Measurements from ENCODE around the gene ANTXR2. TPM values are rescaled to one million over a fixed set of nuclear protein-coding genes. Genes with fewer than 3 reads are reported as not detected.

Gene ANTXR2
- total RNA-seq, 2 experiments from 2014 or later: 20.8 to 27.6 TPM

DNA sequence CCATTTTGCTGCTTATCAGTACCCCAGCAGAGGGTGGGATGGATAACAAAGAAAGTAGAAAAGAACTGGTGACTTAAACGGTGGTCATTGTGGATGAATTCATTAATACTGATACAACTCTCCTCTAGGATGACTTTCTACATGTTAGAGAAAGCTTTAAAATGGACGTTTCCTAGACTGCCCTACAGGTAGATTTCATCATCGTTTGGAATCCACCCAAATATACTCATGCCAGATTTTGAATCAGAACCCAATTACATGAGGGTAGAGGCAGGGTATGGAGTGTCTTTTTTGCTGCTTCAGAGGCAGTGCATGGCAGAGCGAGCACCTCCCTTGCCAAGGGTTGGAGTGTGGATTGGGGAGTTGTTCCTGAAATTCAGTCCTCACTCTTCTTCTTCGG, 13.3 kb upstream of the ANTXR2 start:
- POLR2A ChIA-PET: no interaction called here
- peaks cover 6% of the 10 kb centered on the region for H3K9me3 Mint-ChIP-seq
- H3K4me1 Mint-ChIP-seq: no peaks in the 10 kb centered on the region
- H3K36me3 Mint-ChIP-seq: peaks cover 2% of the 10 kb centered on the region
- H3K4me3 Mint-ChIP-seq: no peak overlapping the region
- DNase-seq (no peak), ATAC-seq (ENCODE audit: low read depth) (no peak)
- no peak overlapping the region for H3K27ac Mint-ChIP-seq
- H3K27me3 Mint-ChIP-seq: peaks cover 17% of the 10 kb centered on the region

DNA sequence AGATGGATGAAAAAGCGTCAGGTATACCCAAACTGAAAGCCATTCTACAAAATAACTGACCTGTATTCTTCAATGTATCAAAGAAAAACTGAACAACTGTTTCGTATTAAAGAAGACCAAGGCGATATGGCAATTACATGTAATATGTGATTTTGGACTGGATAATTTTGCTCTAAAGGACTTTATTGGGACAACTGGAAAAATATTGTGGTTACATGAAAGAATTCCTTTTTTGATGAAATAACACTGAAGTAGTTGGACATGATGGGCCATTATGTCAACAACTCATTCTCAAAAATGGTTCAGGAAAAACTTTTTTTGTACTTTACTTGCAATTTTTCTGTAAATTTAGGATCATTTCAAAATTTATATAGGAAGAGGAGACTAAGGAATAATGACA, 12.1 kb upstream of the ANTXR2 start:
- Mint-ChIP-seq H3K4me1 (no peaks in the 10 kb centered on the region), H3K27me3 (peaks cover 17% of the 10 kb centered on the region), H3K36me3 (peaks cover 2% of the 10 kb centered on the region), H3K4me3 (no peak overlapping the region), H3K27ac (no peak overlapping the region), H3K9me3 (peaks cover 6% of the 10 kb centered on the region)
- POLR2A ChIA-PET: no interaction called here
- DNase-seq: no peak
- no peak for ATAC-seq (ENCODE audit: low read depth)

DNA sequence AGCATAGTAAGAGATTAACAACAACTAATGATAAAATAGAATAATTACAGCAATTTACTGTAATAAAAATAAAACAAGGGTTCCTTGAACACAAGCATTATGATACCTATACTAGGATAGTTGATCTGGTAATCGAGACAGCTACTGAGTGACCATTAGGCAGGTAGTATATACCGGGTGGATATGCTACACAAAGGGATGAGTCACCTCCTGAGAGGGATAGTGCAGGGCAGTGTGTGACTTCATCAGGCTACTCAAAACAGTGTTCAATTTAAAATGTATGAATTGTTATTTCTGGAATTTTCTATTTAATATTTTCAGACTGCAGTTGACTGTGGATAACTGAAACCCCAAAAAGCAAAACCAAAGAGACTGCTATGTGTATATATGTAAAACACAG, 9.7 kb upstream of the ANTXR2 start:
- peaks cover 4% of the 10 kb centered on the region for H3K4me1 Mint-ChIP-seq
- no peak overlapping the region for H3K27ac Mint-ChIP-seq
- no peak for DNase-seq
- no peak for ATAC-seq (ENCODE audit: low read depth)
- peaks cover 7% of the 10 kb centered on the region for H3K9me3 Mint-ChIP-seq
- peaks cover 12% of the 10 kb centered on the region for H3K27me3 Mint-ChIP-seq
- H3K36me3 Mint-ChIP-seq: peaks cover 7% of the 10 kb centered on the region
- no peak overlapping the region for H3K4me3 Mint-ChIP-seq
- POLR2A ChIA-PET: no interaction called here

DNA sequence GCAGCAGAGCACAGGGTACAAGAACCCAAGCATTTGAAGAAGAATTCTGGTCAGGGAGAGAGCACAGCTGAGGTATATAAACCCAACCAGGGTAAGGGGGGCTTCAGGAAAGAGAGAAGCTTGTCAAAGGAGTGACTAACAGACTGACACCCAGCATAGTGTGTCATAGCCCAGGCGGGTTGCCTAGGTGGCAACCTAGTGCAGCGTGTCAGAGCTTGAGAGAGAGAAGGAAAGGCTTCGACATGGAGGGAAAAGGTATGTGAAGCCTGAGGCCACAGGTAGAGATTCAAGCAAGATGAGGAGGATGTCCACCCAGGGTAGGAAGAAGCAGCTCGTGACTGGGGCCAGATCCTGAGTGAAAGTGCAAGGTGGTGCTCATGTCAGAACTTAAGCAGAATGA, 8.5 kb upstream of the ANTXR2 start:
- H3K36me3 Mint-ChIP-seq: peaks cover 7% of the 10 kb centered on the region
- no peak for DNase-seq
- POLR2A ChIA-PET: no interaction called here
- ATAC-seq (ENCODE audit: low read depth): no peak
- peaks cover 7% of the 10 kb centered on the region for H3K9me3 Mint-ChIP-seq
- no peak overlapping the region for H3K27ac Mint-ChIP-seq
- no peak overlapping the region for H3K4me3 Mint-ChIP-seq
- H3K4me1 Mint-ChIP-seq: peaks cover 4% of the 10 kb centered on the region
- H3K27me3 Mint-ChIP-seq: peaks cover 9% of the 10 kb centered on the region

DNA sequence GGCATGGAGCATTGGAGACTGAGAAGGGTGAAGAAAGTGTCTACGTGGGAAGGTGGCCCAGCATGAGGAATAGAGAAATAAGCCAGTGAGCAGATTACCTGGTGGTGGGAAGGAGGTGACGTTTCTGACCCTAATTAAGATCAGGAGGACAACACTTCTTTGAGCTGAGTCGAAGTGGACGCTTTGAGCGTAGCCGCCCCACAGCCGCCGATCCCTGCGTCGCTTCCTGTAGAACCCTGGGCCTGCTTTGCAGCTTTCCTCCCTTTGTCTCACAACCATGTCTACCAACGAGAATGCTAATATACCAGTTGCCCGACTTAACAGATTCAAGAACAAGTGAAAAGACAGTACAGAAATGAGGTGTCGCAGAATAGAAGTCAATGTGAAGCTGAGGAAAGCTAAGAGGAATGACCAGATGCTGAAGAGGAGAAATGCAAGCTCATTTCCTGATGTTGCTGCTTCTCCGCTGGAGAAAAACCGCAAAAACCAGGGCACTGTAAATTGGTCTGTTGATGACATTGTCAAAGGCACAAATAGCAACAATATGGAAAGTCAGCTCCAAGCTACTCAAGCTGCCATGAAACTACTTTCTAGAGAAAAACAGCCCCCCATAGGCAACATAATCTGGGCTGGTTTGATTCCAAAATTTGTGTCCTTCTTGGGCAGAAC, 6.4 kb upstream of the ANTXR2 start:
- POLR2A ChIA-PET: interaction anchor here (0.6 kb wide), 1 partner anchor 19 kb away, joined by 3 read pairs; no protein-coding TSS in a partner anchor
- ATAC-seq (ENCODE audit: low read depth): no peak
- Mint-ChIP-seq H3K36me3 (peaks cover 7% of the 10 kb centered on the region), H3K4me3 (no peak overlapping the region), H3K27me3 (peaks cover 7% of the 10 kb centered on the region), H3K9me3 (peaks cover 7% of the 10 kb centered on the region), H3K27ac (no peak overlapping the region), H3K4me1 (peaks cover 6% of the 10 kb centered on the region)
- no peak for DNase-seq

DNA sequence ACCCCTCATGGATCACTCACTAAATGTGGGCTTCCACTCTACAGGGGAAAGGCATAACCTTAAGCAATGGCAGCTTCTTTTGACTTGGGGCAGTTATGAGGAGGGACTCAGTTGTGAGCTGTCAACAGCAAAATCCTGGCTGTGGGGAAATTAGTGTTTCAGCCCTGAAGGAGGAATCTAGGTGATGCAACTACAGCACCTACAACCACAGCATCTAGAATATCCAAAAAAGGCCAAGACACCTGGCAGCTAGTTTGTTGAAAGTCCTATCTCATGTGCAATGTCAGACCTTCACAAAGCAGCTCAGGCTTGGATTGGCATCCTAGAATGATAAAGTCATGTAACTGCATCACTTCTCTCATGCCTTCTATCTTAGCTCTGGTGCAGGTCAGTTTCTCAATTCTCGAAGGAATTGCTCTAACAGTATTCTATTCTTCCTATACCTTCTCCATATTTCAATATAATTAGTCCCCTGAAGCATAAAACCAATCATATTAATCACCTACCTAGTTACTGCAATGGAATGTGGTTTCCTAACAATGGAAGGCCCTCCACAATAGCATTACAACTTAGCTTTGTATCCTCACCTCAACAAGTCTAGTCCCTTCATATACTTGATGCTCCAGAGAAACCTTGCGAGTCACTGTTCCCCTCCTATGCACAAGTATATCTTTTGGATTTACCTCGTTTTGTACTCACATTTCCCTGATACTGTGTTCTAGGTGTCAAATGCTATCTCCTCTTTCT, 5.5 kb upstream of the ANTXR2 start:
- peaks cover 7% of the 10 kb centered on the region for H3K36me3 Mint-ChIP-seq
- POLR2A ChIA-PET: no interaction called here
- DNase-seq (no peak), ATAC-seq (ENCODE audit: low read depth) (no peak)
- peaks cover 5% of the 10 kb centered on the region for H3K27me3 Mint-ChIP-seq
- H3K4me3 Mint-ChIP-seq: no peak overlapping the region
- H3K4me1 Mint-ChIP-seq: peaks cover 14% of the 10 kb centered on the region
- H3K27ac Mint-ChIP-seq: no peak overlapping the region
- H3K9me3 Mint-ChIP-seq: peaks cover 7% of the 10 kb centered on the region

DNA sequence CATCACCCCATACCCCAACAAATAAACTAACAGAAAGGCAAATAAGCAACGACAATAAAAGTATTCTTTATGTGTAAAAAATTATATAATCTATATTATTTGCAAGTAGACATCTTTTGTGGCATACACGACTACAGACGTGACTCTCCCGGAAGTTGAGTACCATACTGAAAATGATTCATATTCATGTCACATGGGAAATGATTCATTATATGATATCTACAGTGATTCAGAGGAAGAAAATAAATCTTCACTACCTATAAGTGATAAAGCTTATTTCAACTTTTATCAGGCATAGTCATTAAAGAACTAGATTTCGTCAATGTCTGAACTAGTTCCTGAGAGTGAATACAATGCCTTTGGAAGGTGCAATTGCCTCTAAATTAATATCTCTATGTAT, 4.6 kb upstream of the ANTXR2 start:
- H3K36me3 Mint-ChIP-seq: peaks cover 7% of the 10 kb centered on the region
- H3K4me1 Mint-ChIP-seq: peaks cover 16% of the 10 kb centered on the region
- H3K27me3 Mint-ChIP-seq: peaks cover 5% of the 10 kb centered on the region
- peaks cover 7% of the 10 kb centered on the region for H3K9me3 Mint-ChIP-seq
- ATAC-seq (ENCODE audit: low read depth): no peak
- POLR2A ChIA-PET: no interaction called here
- no peak for DNase-seq
- no peak overlapping the region for H3K27ac Mint-ChIP-seq
- H3K4me3 Mint-ChIP-seq: no peak overlapping the region

DNA sequence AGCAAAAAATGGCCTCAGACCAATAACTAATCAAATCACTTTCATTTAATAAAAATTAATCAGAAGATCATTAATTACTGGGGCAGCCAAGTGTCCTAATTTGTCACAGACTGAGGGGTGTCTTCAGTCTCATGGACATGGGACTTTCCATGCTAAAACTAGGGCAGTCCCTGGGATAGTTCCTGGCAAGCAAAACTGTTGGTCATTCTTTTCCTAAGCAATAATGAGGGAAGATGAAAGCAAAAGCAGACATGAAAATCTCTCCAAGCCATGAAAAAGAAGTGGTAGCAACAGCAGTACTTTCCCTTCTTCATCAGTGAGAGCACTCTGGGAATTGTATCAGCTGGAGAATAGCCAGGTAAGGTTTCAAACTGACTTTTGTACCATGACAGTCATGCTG, 3.7 kb upstream of the ANTXR2 start:
- ATAC-seq (ENCODE audit: low read depth): no peak
- H3K36me3 Mint-ChIP-seq: peaks cover 7% of the 10 kb centered on the region
- H3K27ac Mint-ChIP-seq: no peak overlapping the region
- peaks cover 7% of the 10 kb centered on the region for H3K9me3 Mint-ChIP-seq
- H3K27me3 Mint-ChIP-seq: peaks cover 2% of the 10 kb centered on the region
- no peak overlapping the region for H3K4me3 Mint-ChIP-seq
- no peak for DNase-seq
- peaks cover 20% of the 10 kb centered on the region for H3K4me1 Mint-ChIP-seq
- POLR2A ChIA-PET: no interaction called here

DNA sequence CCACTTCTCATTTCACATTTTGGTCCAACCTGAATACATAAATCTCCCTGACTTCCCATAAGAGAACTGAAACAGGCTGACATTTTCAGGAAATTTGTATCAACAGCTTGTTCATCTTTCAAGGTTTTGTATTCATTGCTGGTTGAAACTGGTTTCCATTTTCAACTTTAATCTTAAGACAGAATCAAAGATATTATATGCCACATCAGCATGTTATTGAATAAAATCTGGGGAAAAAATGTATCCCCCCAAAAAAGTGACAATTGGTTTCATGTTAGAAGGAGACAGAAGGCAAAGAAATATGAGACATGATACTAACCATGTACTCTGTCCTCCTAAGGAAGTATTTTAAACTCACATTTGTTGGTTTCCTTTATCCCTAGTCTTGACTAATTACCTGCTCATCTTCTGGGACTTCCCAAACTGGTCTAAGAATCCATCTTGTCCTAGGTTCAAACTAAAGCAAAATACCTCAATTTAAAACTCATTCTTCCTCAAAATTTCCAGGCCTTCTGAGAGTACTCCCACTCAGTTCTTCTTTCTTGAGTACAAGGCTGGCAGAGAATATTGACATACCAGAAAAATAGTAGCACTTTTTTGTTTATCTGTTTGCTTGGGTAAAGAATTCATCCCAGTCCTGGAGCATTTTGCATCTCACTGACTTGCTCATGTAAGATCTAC, 3.1 kb upstream of the ANTXR2 start:
- no peak for DNase-seq
- ATAC-seq (ENCODE audit: low read depth): no peak
- Mint-ChIP-seq H3K9me3 (peaks cover 4% of the 10 kb centered on the region), H3K4me3 (no peak overlapping the region), H3K36me3 (peaks cover 7% of the 10 kb centered on the region), H3K27me3 (peaks cover 2% of the 10 kb centered on the region), H3K27ac (no peak overlapping the region), H3K4me1 (peaks cover 23% of the 10 kb centered on the region)
- POLR2A ChIA-PET: no interaction called here

DNA sequence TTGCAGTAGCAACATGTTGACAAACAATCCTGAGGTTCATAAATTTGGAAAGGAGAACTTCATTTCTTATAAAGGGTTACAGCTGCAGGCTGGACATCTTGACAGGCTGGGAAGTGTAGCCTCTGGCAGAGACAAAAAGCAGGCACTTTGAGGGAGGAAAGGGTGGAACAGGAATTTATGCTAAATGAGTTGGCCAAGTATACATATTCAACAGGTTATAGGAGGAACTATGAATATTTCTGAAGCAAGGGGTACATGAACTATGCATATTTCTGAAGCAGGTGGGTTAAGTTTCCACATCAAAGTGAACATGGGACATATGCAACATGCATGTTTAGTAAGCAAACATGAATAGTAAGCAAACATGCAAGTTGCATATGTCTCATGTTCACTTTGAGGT, 1.6 kb upstream of the ANTXR2 start:
- H3K27me3 Mint-ChIP-seq: peaks cover 5% of the 10 kb centered on the region
- peaks cover 27% of the 10 kb centered on the region for H3K4me1 Mint-ChIP-seq
- H3K36me3 Mint-ChIP-seq: peaks cover 9% of the 10 kb centered on the region
- POLR2A ChIA-PET: no interaction called here
- no peak for DNase-seq
- no peak overlapping the region for H3K27ac Mint-ChIP-seq
- H3K9me3 Mint-ChIP-seq: peaks cover 4% of the 10 kb centered on the region
- ATAC-seq (ENCODE audit: low read depth): no peak
- no peak overlapping the region for H3K4me3 Mint-ChIP-seq

DNA sequence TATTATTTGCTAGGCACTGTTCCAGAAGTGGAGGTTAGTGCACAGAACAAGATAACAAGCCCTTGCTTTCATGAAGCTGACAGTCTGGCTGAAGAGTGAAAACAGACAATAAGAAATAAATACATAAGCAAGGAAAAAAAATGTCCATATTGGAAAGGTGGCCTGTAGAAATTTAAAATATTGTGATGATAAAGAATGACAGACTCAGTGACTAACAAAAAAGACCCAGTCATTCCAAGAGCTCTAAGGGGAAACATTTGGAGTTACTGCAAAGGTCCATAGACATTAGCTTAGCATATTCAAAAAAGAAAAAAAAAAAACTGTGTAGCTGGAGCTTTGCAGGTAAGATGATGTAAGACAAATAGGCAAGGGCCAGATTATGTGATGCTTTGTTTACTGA, 1.0 kb upstream of the ANTXR2 start:
- peaks cover 10% of the 10 kb centered on the region for H3K36me3 Mint-ChIP-seq
- ATAC-seq (ENCODE audit: low read depth): no peak
- POLR2A ChIA-PET: interaction anchor here (1.1 to 3.3 kb wide), 3 partner anchors 52 to 98 kb away, joined by 4 to 14 read pairs (median 12); no protein-coding TSS in a partner anchor
- H3K27ac Mint-ChIP-seq: peak overlapping the region; percentile 32
- H3K9me3 Mint-ChIP-seq: peaks cover 4% of the 10 kb centered on the region
- no peak for DNase-seq
- peaks cover 5% of the 10 kb centered on the region for H3K27me3 Mint-ChIP-seq
- H3K4me3 Mint-ChIP-seq: no peak overlapping the region
- H3K4me1 Mint-ChIP-seq: peaks cover 27% of the 10 kb centered on the region

DNA sequence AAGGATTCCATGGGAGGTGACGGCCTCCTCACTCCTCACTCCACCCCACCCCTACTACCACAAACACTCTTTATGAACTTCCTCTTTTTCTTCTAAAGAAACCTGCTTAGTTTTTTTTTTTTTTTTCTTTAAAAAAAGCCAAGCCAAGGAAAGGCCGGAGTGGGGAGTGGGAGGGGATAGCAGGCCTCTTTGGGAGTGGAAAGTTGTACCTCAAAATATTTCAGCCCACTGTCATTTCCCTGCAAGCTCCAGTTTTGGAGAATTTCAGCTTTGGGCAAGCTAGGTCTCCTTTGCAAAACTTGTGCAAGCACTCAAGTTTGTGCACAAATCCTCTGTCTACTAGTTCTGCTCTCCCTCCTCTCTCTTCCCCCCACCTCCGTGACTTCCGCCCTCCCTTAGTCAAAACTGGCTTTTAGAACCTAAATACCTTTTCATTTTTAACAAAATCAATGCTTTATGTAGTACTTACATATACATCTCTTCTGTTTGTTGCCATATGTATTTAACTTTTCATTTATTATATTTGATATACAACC, 512 bp upstream of the ANTXR2 start:
- Mint-ChIP-seq H3K27me3 (peaks cover 5% of the 10 kb centered on the region), H3K27ac (peak overlapping the region; percentile 76), H3K9me3 (no peaks in the 10 kb centered on the region), H3K4me3 (peak overlapping the region; percentile 94), H3K4me1 (peaks cover 26% of the 10 kb centered on the region), H3K36me3 (peaks cover 6% of the 10 kb centered on the region)
- POLR2A ChIA-PET: interaction anchor here (0.7 to 3.3 kb wide), 6 partner anchors 15 to 109 kb away, joined by 3 to 14 read pairs (median 8); no protein-coding TSS in a partner anchor
- ATAC-seq (ENCODE audit: low read depth): no peak
- DNase-seq: no peak

DNA sequence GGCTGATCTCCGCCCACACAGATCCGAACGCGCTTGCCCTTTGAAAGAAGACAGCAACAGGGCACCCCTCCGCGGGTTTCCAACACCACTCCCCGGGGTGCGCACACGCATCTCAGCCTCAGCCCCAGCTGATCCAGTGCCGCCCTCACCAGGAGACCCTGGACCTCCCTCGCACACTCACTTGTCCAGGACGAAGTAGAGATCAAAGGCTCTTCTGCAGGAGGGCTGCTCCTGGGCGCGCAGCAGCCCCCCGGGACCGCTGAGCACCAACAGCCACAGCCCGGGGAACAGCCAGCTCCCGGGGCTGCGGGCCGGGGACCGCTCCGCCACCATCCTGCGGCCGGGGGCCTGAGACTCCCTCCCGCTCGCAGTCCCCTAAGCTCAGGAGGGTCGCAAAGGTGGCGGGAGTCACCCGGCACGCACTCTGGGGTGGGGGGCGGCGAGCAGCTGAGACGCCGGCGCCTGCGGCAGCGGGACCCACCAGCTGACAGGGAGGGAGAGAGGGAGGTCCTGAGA, 743 bp downstream of the ANTXR2 start:
- H3K9me3 Mint-ChIP-seq: no peaks in the 10 kb centered on the region
- POLR2A ChIA-PET: interaction anchor here (0.6 to 3.3 kb wide), 5 partner anchors 13 to 110 kb away, joined by 3 to 14 read pairs (median 12); no protein-coding TSS in a partner anchor
- H3K27ac Mint-ChIP-seq: peak overlapping the region; percentile 86
- peak overlapping the region; percentile 94 for H3K4me3 Mint-ChIP-seq
- peaks cover 26% of the 10 kb centered on the region for H3K4me1 Mint-ChIP-seq
- H3K36me3 Mint-ChIP-seq: peaks cover 15% of the 10 kb centered on the region
- peaks cover 5% of the 10 kb centered on the region for H3K27me3 Mint-ChIP-seq
- ATAC-seq (ENCODE audit: low read depth) (peak; percentile 27), DNase-seq (peak; percentile 60)

Measured in activated naive CD8-positive, alpha-beta T cell treated with anti-CD3 and anti-CD28 coated beads, Interleukin-2, amount 10 ng/mL, durations not matched to agents 7 days and 5 days (primary cell).